Epithelial cell of esophagus (primary cell): ENCODE results near the gene MACROD2.

ENCODE experiments used
- DNase-seq: peaks from one replicate; pipeline ENCODE4 v3.0.0; 2010; ENCODE audit warnings: low read depth
- H3K4me3 ChIP-seq: 2 replicates; pipeline ENCODE4 v1.5.1; 2011; ENCODE audit warnings: mild to moderate bottlenecking, low read length, control low read depth
- TF ChIP-seq, protein P1 (sequence below): IDR thresholded peaks from 2 replicates; pipeline ENCODE4 v1.5.1; 2011; ENCODE audit warnings: low read depth, mild to moderate bottlenecking, low read length, control low read depth, inconsistent platforms; ENCODE audit not compliant: insufficient read depth; ENCODE audit errors: missing control alignments

MACROD2 gene

DNA sequence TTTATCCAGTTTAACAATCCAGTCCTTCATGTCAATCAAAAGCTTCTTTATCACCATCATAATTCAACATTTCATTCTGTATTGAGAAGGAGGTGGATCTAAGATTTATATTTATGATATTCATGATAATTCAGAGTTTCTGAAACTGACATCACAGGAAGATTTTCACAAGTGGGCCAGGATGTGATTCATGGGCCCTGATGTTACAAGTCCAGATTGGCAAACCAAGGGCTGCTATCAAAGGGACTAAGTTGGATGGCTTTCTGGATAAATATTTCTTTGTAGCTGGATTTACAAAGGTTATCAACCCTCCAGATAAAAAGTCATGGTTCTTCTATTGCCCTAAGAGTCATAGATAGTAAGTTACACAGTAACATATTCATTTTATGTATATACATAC lies 1711.4 kb downstream of the MACROD2 start:
- peak; percentile 53 for DNase-seq
- TF ChIP-seq, protein P1, sequence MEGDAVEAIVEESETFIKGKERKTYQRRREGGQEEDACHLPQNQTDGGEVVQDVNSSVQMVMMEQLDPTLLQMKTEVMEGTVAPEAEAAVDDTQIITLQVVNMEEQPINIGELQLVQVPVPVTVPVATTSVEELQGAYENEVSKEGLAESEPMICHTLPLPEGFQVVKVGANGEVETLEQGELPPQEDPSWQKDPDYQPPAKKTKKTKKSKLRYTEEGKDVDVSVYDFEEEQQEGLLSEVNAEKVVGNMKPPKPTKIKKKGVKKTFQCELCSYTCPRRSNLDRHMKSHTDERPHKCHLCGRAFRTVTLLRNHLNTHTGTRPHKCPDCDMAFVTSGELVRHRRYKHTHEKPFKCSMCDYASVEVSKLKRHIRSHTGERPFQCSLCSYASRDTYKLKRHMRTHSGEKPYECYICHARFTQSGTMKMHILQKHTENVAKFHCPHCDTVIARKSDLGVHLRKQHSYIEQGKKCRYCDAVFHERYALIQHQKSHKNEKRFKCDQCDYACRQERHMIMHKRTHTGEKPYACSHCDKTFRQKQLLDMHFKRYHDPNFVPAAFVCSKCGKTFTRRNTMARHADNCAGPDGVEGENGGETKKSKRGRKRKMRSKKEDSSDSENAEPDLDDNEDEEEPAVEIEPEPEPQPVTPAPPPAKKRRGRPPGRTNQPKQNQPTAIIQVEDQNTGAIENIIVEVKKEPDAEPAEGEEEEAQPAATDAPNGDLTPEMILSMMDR = no peak
- H3K4me3 ChIP-seq = no peak overlapping the region

DNA sequence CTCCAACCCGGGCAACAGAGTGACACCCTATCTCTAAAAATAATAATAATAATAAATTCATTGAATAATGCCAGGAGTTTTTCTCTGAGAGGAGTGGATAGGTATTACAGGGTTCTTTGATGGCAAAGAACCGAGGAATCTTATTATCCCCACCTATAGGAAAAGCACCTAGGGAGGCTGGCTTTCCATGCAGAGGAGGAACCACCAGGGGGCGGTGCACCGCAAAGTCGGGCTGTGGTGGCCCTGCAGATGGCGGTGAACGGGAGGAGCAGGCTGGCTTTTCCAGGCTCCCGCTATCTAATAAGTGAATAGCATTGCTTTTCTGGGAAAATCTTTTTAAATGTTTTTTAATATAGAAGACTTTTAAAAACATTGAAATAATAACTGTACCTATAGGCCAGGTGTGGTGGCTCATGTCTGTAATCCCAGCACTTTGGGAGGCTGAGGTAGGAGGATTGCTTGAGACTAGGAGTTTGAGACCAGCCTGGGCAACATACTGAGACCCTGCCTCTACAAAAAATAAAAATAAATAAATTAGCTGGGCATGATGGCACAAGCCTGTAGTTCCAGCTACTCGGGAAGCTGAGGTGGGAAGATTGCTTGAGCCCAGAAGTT lies 1713.8 kb downstream of the MACROD2 start:
- DNase-seq = peak; percentile 42
- TF ChIP-seq, protein P1 = peak; percentile 50
- H3K4me3 ChIP-seq = no peak overlapping the region

DNA sequence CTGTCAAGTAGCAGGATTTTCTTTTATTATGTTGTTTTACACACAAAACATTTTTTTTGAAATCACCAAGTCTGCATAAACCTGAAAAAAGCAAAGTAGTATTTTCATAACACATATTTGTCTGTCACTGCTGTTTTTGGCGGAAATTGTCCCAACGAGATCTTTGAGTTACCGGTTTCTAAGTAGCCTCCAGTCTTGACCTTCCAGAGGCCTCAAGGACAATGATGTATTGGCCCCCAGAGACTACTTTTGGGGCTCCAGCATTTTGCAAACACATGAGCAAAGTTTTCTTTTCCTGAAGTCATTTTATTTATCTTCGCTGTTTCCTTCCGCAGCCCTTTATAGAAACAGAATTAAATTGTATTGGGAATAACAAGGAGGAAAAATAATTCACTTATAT lies 1715.3 kb downstream of the MACROD2 start:
- DNase-seq = no peak
- TF ChIP-seq, protein P1 = no peak
- H3K4me3 ChIP-seq = no peak overlapping the region

DNA sequence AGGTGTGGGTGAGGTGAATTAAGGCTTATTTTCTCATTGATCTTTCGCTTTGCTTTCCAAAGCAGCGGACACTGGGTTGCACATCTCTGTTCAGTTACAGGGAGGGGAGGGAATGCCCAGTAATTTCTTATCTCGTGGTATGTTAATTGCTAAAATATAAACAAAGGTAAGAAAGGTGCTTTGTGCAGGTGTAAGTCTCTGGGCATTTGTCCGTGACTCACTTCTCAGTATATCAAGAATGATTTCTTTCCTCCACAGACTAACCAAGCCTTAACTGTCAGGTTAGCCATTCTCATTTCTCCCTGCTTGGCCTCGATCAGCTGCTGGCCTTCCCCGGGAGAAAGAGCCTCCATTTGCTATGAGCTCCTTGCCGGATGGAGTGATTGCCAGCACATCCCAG lies 1715.9 kb downstream of the MACROD2 start:
- TF ChIP-seq, protein P1 = no peak
- H3K4me3 ChIP-seq = no peak overlapping the region
- no peak for DNase-seq

DNA sequence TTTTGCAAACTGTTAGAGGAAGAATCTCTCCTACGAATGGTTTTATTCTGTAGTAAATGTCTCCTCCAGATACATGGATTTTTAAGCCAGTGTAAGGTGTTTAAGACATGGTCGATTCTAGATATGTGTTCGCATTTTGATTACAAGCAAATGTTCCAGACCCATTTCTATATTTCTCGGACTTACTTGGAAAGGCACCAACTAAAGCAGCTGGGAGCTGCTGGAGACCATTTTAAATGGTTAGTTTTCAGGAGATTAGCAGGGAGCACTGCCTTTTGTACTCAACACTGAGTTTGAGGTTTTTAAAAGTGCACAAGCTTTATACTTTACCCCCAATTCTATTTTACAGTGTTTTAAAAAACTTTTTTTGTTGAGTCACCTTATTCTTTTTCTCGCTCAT lies 1720.9 kb downstream of the MACROD2 start:
- H3K4me3 ChIP-seq = no peak overlapping the region
- TF ChIP-seq, protein P1 = no peak
- DNase-seq = no peak

DNA sequence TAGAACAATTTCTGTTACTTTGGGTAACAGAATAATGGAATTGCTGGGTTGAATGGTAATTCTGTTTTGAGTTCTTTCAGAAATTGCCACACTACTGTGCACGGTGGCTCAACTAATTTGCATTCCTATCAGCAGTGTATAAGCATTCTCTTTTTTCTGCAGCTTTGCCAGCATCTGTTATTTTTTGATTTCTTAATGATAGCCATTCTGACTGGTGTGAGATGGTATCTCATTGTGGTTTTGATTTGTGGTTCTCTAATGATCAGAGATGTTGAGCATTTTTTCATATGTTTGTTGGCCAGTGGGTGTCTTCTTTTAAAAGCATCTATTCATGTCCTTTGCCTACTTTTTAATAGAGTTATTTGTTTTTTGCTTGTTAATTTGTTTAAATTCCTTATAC lies 1731.1 kb downstream of the MACROD2 start:
- TF ChIP-seq, protein P1 = no peak
- H3K4me3 ChIP-seq = no peak overlapping the region
- no peak for DNase-seq

DNA sequence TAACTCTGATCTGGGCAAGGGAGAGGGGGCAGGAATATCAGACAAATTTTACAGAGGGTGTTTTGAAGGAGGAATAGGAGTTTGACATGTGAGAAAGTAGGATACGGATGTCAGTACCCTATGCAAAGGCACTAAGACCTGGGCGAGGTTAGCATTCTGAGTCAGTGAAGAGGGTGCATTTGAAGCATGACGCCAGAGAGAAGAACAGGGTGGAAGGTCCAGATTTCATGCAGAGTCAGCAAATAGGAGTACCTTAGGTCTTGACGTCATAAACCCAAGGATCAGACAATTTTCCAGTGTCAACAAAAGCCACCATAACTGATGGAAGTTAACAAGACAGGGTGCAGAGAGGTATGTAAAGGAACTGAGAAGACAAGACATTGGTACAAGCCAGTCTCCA lies 1738.7 kb downstream of the MACROD2 start:
- no peak overlapping the region for H3K4me3 ChIP-seq
- DNase-seq = no peak
- TF ChIP-seq, protein P1 = no peak
